ENCODE results near the gene PLXNA2. TPM values are rescaled to one million over a fixed set of nuclear protein-coding genes. Genes with fewer than 3 reads are reported as not detected.

Gene PLXNA2
- total RNA-seq, 1 donor from 2014 or later = 38.3 TPM

DNA sequence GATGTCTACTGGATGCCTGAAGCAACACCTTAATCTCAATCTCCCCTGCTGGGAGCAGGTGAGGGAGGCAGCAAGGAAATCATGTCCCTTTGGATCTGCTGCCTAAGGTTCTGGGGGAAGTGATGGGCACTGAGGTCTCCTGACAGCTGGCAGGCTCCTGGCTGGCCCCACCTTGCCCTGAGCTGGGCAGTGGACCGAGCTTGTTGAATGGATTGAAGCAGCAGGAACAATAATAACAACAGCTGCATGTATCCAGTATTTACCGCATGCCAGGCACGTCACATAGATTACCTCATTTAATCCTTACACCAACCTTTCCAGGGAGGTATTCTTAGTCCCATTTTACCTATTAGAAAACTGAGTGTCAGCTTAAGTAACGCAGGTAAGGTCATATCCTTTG, 133.9 kb downstream of the PLXNA2 start:
- intact Hi-C loops (cut with DNase I) = no loop called here
- TF ChIP-seq, protein P1, sequence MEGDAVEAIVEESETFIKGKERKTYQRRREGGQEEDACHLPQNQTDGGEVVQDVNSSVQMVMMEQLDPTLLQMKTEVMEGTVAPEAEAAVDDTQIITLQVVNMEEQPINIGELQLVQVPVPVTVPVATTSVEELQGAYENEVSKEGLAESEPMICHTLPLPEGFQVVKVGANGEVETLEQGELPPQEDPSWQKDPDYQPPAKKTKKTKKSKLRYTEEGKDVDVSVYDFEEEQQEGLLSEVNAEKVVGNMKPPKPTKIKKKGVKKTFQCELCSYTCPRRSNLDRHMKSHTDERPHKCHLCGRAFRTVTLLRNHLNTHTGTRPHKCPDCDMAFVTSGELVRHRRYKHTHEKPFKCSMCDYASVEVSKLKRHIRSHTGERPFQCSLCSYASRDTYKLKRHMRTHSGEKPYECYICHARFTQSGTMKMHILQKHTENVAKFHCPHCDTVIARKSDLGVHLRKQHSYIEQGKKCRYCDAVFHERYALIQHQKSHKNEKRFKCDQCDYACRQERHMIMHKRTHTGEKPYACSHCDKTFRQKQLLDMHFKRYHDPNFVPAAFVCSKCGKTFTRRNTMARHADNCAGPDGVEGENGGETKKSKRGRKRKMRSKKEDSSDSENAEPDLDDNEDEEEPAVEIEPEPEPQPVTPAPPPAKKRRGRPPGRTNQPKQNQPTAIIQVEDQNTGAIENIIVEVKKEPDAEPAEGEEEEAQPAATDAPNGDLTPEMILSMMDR (IDR thresholded peaks at IDR 0.05) = no peak
- no peak for TF ChIP-seq POLR2A (IDR thresholded peaks at IDR 0.05)
- TF ChIP-seq POLR2AphosphoS5 (IDR thresholded peaks at IDR 0.05; ENCODE audit: insufficient read depth in 1 of 2, low read depth in 1 of 2) = no peak
- H3K4me1 ChIP-seq = peaks cover 7% of the 10 kb centered on the region
- H3K27me3 ChIP-seq = no peaks in the 10 kb centered on the region
- peaks cover 0 to 8% of the 10 kb centered on the region in 2 donors for H3K36me3 ChIP-seq
- no peaks in the 10 kb centered on the region for H3K9me3 ChIP-seq
- no peak for DNase-seq (ENCODE audit: extremely low spot score in 2 of 2)
- no peak overlapping the region for H3K27ac ChIP-seq
- H3K4me3 ChIP-seq = no peak overlapping the region

DNA sequence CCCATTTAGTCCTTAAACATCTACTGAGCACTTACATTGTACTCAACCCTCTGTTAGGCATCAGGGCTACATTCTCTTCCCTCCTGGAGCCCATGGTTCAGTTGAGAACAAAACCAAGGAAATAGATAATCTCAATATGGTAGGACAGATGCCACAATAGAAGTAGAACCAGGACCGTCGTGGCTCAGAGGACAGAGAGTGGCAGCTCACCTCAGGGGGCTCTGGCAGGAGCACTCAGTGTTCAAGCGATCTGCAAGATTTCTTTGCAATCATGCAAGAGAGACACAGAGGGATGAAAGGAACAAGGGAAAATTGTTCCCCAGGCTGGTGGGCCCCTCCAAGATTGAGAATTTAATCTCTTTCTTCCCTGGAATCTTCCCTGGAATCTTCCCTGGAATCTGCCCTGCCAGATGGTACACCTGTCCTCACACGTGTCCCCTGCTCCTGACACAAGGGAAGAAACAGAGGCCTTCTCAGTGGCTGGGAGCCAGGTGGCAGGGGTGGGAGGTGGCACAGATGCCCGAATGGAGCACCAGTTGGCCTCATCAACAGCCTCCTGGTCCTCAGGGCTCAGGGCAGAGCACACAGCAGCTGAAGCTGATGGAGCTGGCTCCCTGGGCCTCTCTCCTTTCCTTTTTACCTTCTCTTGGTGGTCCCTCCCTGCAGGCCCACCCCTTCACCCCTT, 135.4 kb downstream of the PLXNA2 start:
- H3K27me3 ChIP-seq = no peaks in the 10 kb centered on the region
- no peak overlapping the region for H3K27ac ChIP-seq
- H3K4me1 ChIP-seq = peaks cover 7% of the 10 kb centered on the region
- no peak for DNase-seq (ENCODE audit: extremely low spot score in 2 of 2)
- no peaks in the 10 kb centered on the region for H3K9me3 ChIP-seq
- intact Hi-C loops (cut with DNase I) = no loop called here
- no peaks in the 10 kb centered on the region for H3K36me3 ChIP-seq
- H3K4me3 ChIP-seq = no peak overlapping the region
- TF ChIP-seq POLR2AphosphoS5 (IDR thresholded peaks at IDR 0.05; ENCODE audit: insufficient read depth in 1 of 2, low read depth in 1 of 2) = no peak
- TF ChIP-seq, protein P1 (IDR thresholded peaks at IDR 0.05) = no peak
- no peak for TF ChIP-seq POLR2A (IDR thresholded peaks at IDR 0.05)

DNA sequence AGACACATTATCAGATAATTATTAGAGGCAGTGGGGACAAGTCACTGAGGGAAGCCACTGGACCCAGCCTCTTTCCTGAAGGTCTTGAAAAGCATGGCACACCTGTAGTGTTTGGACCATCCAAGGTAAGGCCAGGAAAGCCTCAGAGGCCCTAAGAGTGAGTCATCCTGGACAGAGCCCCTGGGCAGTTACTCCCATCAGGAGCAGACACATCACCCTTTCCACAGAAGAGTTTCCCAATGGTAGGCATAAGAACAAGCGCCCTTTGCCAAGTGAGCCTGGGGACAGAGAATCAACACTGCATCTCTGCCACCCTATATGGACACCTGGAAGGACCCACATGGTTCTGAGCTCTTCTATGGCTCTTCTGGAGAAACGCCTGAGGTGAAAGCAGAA, 136.0 kb downstream of the PLXNA2 start:
- no peak for DNase-seq (ENCODE audit: extremely low spot score in 2 of 2)
- Histone ChIP-seq H3K4me3 (no peak overlapping the region), H3K4me1 (peaks cover 7% of the 10 kb centered on the region), H3K36me3 (no peaks in the 10 kb centered on the region), H3K27me3 (no peaks in the 10 kb centered on the region), H3K9me3 (no peaks in the 10 kb centered on the region), H3K27ac (no peak overlapping the region)
- TF ChIP-seq POLR2AphosphoS5 (IDR thresholded peaks at IDR 0.05; ENCODE audit: insufficient read depth in 1 of 2, low read depth in 1 of 2) = no peak
- TF ChIP-seq POLR2A (IDR thresholded peaks at IDR 0.05) = no peak
- TF ChIP-seq, protein P1 (IDR thresholded peaks at IDR 0.05) = no peak
- intact Hi-C loops (cut with DNase I) = no loop called here

DNA sequence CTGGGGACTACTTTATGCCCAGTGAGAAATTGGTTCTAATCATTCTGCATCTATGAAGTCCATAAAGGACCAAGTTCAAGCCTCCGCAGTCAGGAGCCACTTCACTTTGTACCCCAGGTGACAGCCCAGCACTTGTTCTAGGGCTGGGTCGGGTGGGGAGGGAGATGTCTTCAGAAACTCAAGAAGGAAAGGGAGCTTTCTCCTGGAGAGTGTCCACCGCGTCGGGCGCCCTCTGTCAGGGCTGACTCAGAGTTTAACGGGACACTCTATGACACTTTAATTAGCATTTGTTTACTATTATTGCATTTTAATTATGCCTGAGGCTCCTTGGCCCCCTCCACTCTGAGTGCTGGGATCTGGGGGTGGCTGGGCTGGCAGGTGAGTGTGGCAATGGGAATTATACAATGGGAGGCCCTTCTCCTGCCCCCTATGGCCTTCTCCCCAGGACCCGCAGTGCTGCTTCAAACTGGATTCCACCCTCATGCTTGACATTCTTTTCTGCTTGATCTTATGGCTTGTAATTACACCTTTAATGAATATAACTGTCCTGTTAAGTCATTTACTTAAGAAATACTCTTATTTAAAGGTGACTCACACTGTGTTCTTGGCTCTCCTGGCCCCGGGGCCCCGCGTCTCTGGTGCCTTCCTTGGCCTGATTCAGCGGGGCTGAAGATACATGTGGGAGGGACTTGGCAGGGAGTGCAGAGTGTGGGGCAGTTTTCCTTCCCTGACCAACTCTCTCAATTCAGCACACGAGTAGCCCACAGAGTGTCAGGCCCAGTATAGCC, 136.6 kb downstream of the PLXNA2 start:
- Histone ChIP-seq H3K36me3 (no peaks in the 10 kb centered on the region), H3K4me1 (peaks cover 7% of the 10 kb centered on the region), H3K27ac (no peak overlapping the region), H3K9me3 (no peaks in the 10 kb centered on the region), H3K27me3 (no peaks in the 10 kb centered on the region), H3K4me3 (no peak overlapping the region)
- DNase-seq (ENCODE audit: extremely low spot score in 2 of 2) = no peak
- no peak for TF ChIP-seq POLR2AphosphoS5 (IDR thresholded peaks at IDR 0.05; ENCODE audit: insufficient read depth in 1 of 2, low read depth in 1 of 2)
- TF ChIP-seq, protein P1 (IDR thresholded peaks at IDR 0.05) = no peak
- TF ChIP-seq POLR2A (IDR thresholded peaks at IDR 0.05) = no peak
- intact Hi-C loops (cut with DNase I) = no loop called here

DNA sequence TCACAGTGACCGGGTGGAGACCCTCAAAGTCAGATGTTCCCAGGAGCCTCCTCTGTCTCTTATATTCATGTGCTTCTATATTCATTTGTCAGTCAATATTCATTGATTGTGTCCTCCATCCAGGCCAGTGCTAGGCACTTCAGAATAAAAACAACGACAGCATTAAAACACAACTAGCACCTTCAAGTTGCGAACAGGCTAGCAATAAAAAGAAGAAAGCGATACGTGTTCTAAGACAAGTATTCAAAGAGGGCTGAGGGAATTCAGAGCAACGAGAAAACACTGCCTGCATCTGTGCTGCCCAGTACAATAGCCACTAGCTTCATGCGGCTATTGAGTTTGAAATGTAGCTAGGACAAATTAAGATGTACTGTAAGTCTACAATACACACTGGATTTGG, 138.0 kb downstream of the PLXNA2 start:
- Histone ChIP-seq H3K4me1 (peaks cover 7% of the 10 kb centered on the region), H3K36me3 (no peaks in the 10 kb centered on the region), H3K27ac (no peak overlapping the region), H3K27me3 (no peaks in the 10 kb centered on the region), H3K4me3 (no peak overlapping the region), H3K9me3 (no peaks in the 10 kb centered on the region)
- TF ChIP-seq POLR2AphosphoS5 (IDR thresholded peaks at IDR 0.05; ENCODE audit: insufficient read depth in 1 of 2, low read depth in 1 of 2) (no peak), POLR2A (IDR thresholded peaks at IDR 0.05) (no peak)
- TF ChIP-seq, protein P1 (IDR thresholded peaks at IDR 0.05) = no peak
- no peak for DNase-seq (ENCODE audit: extremely low spot score in 2 of 2)
- intact Hi-C loops (cut with DNase I) = no loop called here

Data from vagina (tissue), 2 donors.